ENCODE results near the gene AFM.

AFM gene

GRCh38 chr4:73450398-73451004, 31.0 kb upstream of the AFM start:
- no peak for DNase-seq (ENCODE audit: low read depth in 2 of 2)

- DNase-seq (ENCODE audit: low read depth in 2 of 2): no peak
These were observed 30.1 kb upstream of the AFM start for GRCh38 chr4:73451404-73451803.

- no peak for DNase-seq (ENCODE audit: low read depth in 2 of 2)
These were observed 29.4 kb upstream of the AFM start for GRCh38 chr4:73451981-73452747.

GRCh38 chr4:73452953-73453700, 28.4 kb upstream of the AFM start:
- no peak for DNase-seq (ENCODE audit: low read depth in 2 of 2)

GRCh38 chr4:73453701-73454005, 27.9 kb upstream of the AFM start:
- no peak for DNase-seq (ENCODE audit: low read depth in 2 of 2)

- DNase-seq (ENCODE audit: low read depth in 2 of 2): no peak
These were observed 26.6 kb upstream of the AFM start for GRCh38 chr4:73454920-73455319.

- DNase-seq (ENCODE audit: low read depth in 2 of 2): no peak
These were observed 25.1 kb upstream of the AFM start for GRCh38 chr4:73456177-73457022.

GRCh38 chr4:73458184-73459047, 23.1 kb upstream of the AFM start:
- DNase-seq (ENCODE audit: low read depth in 2 of 2): no peak

GRCh38 chr4:73459048-73459421, 22.5 kb upstream of the AFM start:
- DNase-seq (ENCODE audit: low read depth in 2 of 2): no peak

GRCh38 chr4:73460913-73461522, 20.5 kb upstream of the AFM start:
- DNase-seq (ENCODE audit: low read depth in 2 of 2): no peak

GRCh38 chr4:73468170-73468569, 13.4 kb upstream of the AFM start:
- no peak for DNase-seq (ENCODE audit: low read depth in 2 of 2)

GRCh38 chr4:73470728-73471127, 10.8 kb upstream of the AFM start:
- DNase-seq (ENCODE audit: low read depth in 2 of 2): no peak

- DNase-seq (ENCODE audit: low read depth in 2 of 2): no peak
These were observed 4.4 kb upstream of the AFM start for GRCh38 chr4:73477176-73477575.

GRCh38 chr4:73479323-73479722, 2.2 kb upstream of the AFM start:
- DNase-seq (ENCODE audit: low read depth in 2 of 2): no peak

- no peak for DNase-seq (ENCODE audit: low read depth in 2 of 2)
These were observed 3.5 kb downstream of the AFM start for GRCh38 chr4:73485085-73485484.

- DNase-seq (ENCODE audit: low read depth in 2 of 2): no peak
These were observed 4.1 kb downstream of the AFM start for GRCh38 chr4:73485596-73485995.

GRCh38 chr4:73486497-73486896, 5.0 kb downstream of the AFM start:
- DNase-seq (ENCODE audit: low read depth in 2 of 2): no peak

- DNase-seq (ENCODE audit: low read depth in 2 of 2): no peak
These were observed 5.7 kb downstream of the AFM start for GRCh38 chr4:73487233-73487632.

GRCh38 chr4:73499996-73500765, 18.6 kb downstream of the AFM start:
- DNase-seq (ENCODE audit: low read depth in 2 of 2): no peak

GRCh38 chr4:73501664-73502265, 20.2 kb downstream of the AFM start:
- DNase-seq (ENCODE audit: low read depth in 2 of 2): no peak

Measured in stimulated activated CD8-positive, alpha-beta memory T cell treated with anti-CD3 and anti-CD28 coated beads, Interleukin-15, amount 100 ng/mL, for 48 hours (primary cell).